Measurements from ENCODE around the gene SERPINC1.

Gene SERPINC1

DNA sequence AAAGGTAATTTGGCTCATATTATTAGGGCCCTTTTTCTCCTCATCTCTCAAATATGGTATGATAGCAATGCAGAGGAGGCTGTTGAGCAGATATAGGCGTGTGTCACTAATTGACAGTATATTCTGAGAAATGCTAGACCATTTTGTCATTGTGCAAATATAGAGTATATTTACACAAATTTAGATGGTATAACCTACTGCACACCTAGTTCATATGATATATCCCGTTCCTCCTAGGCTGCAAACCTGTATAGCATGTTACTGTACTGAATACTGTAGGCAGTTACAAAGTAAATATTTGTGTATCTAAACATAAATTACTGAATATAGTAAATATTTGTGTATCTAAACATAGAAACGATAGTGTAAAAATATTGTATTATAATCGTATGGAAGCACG is 40.4 kb downstream of the SERPINC1 start:
- TF ChIP-seq, protein P1, sequence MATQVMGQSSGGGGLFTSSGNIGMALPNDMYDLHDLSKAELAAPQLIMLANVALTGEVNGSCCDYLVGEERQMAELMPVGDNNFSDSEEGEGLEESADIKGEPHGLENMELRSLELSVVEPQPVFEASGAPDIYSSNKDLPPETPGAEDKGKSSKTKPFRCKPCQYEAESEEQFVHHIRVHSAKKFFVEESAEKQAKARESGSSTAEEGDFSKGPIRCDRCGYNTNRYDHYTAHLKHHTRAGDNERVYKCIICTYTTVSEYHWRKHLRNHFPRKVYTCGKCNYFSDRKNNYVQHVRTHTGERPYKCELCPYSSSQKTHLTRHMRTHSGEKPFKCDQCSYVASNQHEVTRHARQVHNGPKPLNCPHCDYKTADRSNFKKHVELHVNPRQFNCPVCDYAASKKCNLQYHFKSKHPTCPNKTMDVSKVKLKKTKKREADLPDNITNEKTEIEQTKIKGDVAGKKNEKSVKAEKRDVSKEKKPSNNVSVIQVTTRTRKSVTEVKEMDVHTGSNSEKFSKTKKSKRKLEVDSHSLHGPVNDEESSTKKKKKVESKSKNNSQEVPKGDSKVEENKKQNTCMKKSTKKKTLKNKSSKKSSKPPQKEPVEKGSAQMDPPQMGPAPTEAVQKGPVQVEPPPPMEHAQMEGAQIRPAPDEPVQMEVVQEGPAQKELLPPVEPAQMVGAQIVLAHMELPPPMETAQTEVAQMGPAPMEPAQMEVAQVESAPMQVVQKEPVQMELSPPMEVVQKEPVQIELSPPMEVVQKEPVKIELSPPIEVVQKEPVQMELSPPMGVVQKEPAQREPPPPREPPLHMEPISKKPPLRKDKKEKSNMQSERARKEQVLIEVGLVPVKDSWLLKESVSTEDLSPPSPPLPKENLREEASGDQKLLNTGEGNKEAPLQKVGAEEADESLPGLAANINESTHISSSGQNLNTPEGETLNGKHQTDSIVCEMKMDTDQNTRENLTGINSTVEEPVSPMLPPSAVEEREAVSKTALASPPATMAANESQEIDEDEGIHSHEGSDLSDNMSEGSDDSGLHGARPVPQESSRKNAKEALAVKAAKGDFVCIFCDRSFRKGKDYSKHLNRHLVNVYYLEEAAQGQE (IDR thresholded peaks at IDR 0.05; ENCODE audit: insufficient read depth in 1 of 2, low read depth in 2 of 2, low read length in 2 of 2): no peak
- TF ChIP-seq FOXP2 (optimal IDR thresholded peaks at IDR 0.05; ENCODE audit: borderline replicate concordance, extremely low read depth, extremely low read length, insufficient read depth): no peak
- no peak for TF ChIP-seq POLR2AphosphoS5 (IDR thresholded peaks at IDR 0.05; ENCODE audit: low read depth, low read length)

DNA sequence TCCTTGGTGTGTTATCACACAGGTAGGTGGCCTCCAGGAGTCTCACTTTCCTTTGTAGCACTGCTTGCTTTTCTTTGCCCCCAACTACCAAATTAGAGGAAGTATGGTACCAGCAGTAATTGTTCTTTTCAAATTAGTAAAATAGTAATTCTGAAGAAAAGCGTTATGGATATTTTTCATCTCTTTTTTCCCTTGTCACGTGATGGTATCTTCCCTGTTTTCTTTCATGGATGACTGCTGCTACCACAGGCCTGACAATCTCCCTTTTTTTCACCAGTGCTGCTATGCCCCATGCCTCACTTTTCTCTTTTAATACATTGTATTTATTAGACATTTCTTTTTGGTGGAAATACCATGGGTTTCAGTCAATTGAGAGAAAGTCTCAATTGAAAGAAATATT is 45.6 kb downstream of the SERPINC1 start:
- TF ChIP-seq, protein P1 (IDR thresholded peaks at IDR 0.05; ENCODE audit: insufficient read depth in 1 of 2, low read depth in 2 of 2, low read length in 2 of 2): no peak
- TF ChIP-seq FOXP2 (optimal IDR thresholded peaks at IDR 0.05; ENCODE audit: borderline replicate concordance, extremely low read depth, extremely low read length, insufficient read depth): no peak
- TF ChIP-seq POLR2AphosphoS5 (IDR thresholded peaks at IDR 0.05; ENCODE audit: low read depth, low read length): no peak
- no peak for TF ChIP-seq SIN3A (IDR thresholded peaks at IDR 0.05; ENCODE audit: borderline replicate concordance, insufficient read depth, low read length)
- no peak for TF ChIP-seq TAF1 (IDR thresholded peaks at IDR 0.05; ENCODE audit: borderline replicate concordance, insufficient read depth, low read length)

DNA sequence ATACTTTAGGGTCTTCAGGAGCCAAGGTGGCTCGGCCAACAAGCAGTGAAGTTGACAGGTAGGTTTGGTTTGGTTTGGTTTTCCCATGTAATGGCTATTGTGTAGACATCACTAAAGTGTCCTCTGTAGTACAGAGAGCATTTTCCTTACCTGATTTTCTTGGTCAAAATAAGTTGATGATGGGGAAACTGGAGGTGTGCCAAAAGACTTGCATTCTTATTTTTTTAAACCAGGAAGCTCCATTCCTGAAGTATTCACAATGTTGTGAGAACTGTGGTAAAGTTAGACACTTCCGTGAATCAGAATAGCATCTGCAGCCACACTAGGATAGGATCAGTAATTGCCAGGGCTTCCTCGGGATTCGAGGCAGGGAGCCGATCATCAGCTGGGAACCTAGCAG is 46.0 kb downstream of the SERPINC1 start:
- TF ChIP-seq, protein P1 (IDR thresholded peaks at IDR 0.05; ENCODE audit: insufficient read depth in 1 of 2, low read depth in 2 of 2, low read length in 2 of 2): no peak
- TF ChIP-seq POLR2AphosphoS5 (IDR thresholded peaks at IDR 0.05; ENCODE audit: low read depth, low read length): no peak
- TF ChIP-seq TAF1 (IDR thresholded peaks at IDR 0.05; ENCODE audit: borderline replicate concordance, insufficient read depth, low read length): no peak
- no peak for TF ChIP-seq FOXP2 (optimal IDR thresholded peaks at IDR 0.05; ENCODE audit: borderline replicate concordance, extremely low read depth, extremely low read length, insufficient read depth)
- no peak for TF ChIP-seq SIN3A (IDR thresholded peaks at IDR 0.05; ENCODE audit: borderline replicate concordance, insufficient read depth, low read length)

DNA sequence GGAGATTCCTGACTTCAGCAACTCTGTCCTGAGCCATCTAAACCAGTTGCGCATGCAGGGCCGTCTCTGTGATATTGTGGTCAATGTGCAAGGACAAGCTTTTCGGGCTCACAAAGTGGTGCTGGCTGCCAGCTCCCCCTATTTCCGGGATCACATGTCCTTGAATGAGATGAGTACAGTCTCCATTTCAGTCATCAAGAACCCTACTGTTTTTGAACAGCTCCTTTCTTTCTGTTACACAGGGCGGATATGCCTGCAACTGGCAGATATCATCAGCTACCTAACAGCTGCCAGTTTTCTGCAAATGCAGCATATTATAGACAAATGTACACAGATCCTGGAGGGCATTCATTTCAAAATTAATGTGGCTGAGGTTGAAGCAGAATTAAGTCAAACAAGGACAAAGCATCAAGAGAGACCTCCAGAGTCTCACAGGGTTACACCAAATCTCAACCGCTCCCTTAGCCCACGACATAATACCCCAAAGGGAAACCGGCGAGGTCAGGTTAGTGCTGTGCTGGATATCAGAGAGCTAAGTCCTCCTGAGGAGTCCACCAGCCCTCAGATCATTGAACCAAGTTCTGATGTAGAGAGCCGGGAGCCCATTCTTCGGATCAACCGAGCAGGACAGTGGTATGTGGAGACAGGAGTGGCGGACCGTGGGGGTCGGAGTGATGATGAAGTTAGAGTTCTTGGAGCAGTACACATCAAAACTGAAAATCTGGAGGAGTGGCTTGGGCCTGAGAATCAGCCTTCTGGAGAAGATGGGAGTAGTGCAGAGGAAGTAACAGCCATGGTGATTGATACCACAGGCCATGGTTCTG is 46.7 kb downstream of the SERPINC1 start:
- no peak for TF ChIP-seq SIN3A (IDR thresholded peaks at IDR 0.05; ENCODE audit: borderline replicate concordance, insufficient read depth, low read length)
- no peak for TF ChIP-seq FOXP2 (optimal IDR thresholded peaks at IDR 0.05; ENCODE audit: borderline replicate concordance, extremely low read depth, extremely low read length, insufficient read depth)
- TF ChIP-seq, protein P1 (IDR thresholded peaks at IDR 0.05; ENCODE audit: insufficient read depth in 1 of 2, low read depth in 2 of 2, low read length in 2 of 2): peak in 1 of 2 experiments; percentile 75; a peak in 2 of 4 replicates
- no peak for TF ChIP-seq POLR2AphosphoS5 (IDR thresholded peaks at IDR 0.05; ENCODE audit: low read depth, low read length)
- no peak for TF ChIP-seq TAF1 (IDR thresholded peaks at IDR 0.05; ENCODE audit: borderline replicate concordance, insufficient read depth, low read length)
